ENCODE results near the gene DLG2.

DLG2 gene

GRCh38 chr11:83862033-83862432 lies 1765.1 kb downstream of the DLG2 start:
- Mint-ChIP-seq H3K27me3 (ENCODE audit: low read depth) (no peaks in the 10 kb centered on the region), H3K4me1 (no peaks in the 10 kb centered on the region), H3K36me3 (ENCODE audit: low read depth) (peaks cover 11% of the 10 kb centered on the region), H3K9me3 (peaks cover 28% of the 10 kb centered on the region), H3K4me3 (no peak overlapping the region), H3K27ac (no peak overlapping the region)
- no peak for TF ChIP-seq CTCF (IDR thresholded peaks at IDR 0.05; ENCODE audit: unreplicated experiment in 3 of 3)

GRCh38 chr11:83858694-83859093 lies 1768.5 kb downstream of the DLG2 start:
- H3K9me3 Mint-ChIP-seq: peaks cover 35% of the 10 kb centered on the region
- H3K27ac Mint-ChIP-seq: no peak overlapping the region
- no peak for TF ChIP-seq CTCF (IDR thresholded peaks at IDR 0.05; ENCODE audit: unreplicated experiment in 3 of 3)
- H3K36me3 Mint-ChIP-seq (ENCODE audit: low read depth): peaks cover 11% of the 10 kb centered on the region
- H3K4me1 Mint-ChIP-seq: no peaks in the 10 kb centered on the region
- H3K4me3 Mint-ChIP-seq: no peak overlapping the region
- H3K27me3 Mint-ChIP-seq (ENCODE audit: low read depth): peaks cover 2% of the 10 kb centered on the region

- no peak for TF ChIP-seq CTCF (IDR thresholded peaks at IDR 0.05; ENCODE audit: unreplicated experiment in 3 of 3)
- H3K9me3 Mint-ChIP-seq: peaks cover 27% of the 10 kb centered on the region
- no peaks in the 10 kb centered on the region for H3K4me1 Mint-ChIP-seq
- H3K27ac Mint-ChIP-seq: no peak overlapping the region
- no peak overlapping the region for H3K4me3 Mint-ChIP-seq
- peaks cover 4% of the 10 kb centered on the region for H3K27me3 Mint-ChIP-seq (ENCODE audit: low read depth)
- H3K36me3 Mint-ChIP-seq (ENCODE audit: low read depth): peaks cover 11% of the 10 kb centered on the region
Measured at GRCh38 chr11:83855237-83855636, 1771.9 kb downstream of the DLG2 start.

GRCh38 chr11:83852775-83853442 lies 1774.2 kb downstream of the DLG2 start:
- peaks cover 16% of the 10 kb centered on the region for H3K9me3 Mint-ChIP-seq
- peaks cover 4% of the 10 kb centered on the region for H3K27me3 Mint-ChIP-seq (ENCODE audit: low read depth)
- H3K4me1 Mint-ChIP-seq: no peaks in the 10 kb centered on the region
- H3K27ac Mint-ChIP-seq: no peak overlapping the region
- TF ChIP-seq CTCF (IDR thresholded peaks at IDR 0.05; ENCODE audit: unreplicated experiment in 3 of 3): no peak
- peaks cover 5% of the 10 kb centered on the region for H3K36me3 Mint-ChIP-seq (ENCODE audit: low read depth)
- H3K4me3 Mint-ChIP-seq: no peak overlapping the region

- Mint-ChIP-seq H3K27me3 (ENCODE audit: low read depth) (peaks cover 4% of the 10 kb centered on the region), H3K9me3 (peaks cover 7% of the 10 kb centered on the region), H3K4me3 (no peak overlapping the region), H3K4me1 (no peaks in the 10 kb centered on the region), H3K36me3 (ENCODE audit: low read depth) (no peaks in the 10 kb centered on the region), H3K27ac (no peak overlapping the region)
- TF ChIP-seq CTCF (IDR thresholded peaks at IDR 0.05; ENCODE audit: unreplicated experiment in 3 of 3): no peak
Measured at GRCh38 chr11:83852012-83852411, 1775.1 kb downstream of the DLG2 start.

- no peaks in the 10 kb centered on the region for H3K27me3 Mint-ChIP-seq (ENCODE audit: low read depth)
- H3K4me1 Mint-ChIP-seq: no peaks in the 10 kb centered on the region
- TF ChIP-seq CTCF (IDR thresholded peaks at IDR 0.05; ENCODE audit: unreplicated experiment in 3 of 3): no peak
- H3K27ac Mint-ChIP-seq: no peak overlapping the region
- no peaks in the 10 kb centered on the region for H3K9me3 Mint-ChIP-seq
- H3K4me3 Mint-ChIP-seq: no peak overlapping the region
- no peaks in the 10 kb centered on the region for H3K36me3 Mint-ChIP-seq (ENCODE audit: low read depth)
Measured at GRCh38 chr11:83847467-83848034, 1779.6 kb downstream of the DLG2 start.

All from nephron (organoid).